BJ (cell line): ENCODE measurements around the gene CFAP53. TPM values are rescaled to one million over a fixed set of nuclear protein-coding genes. Genes with fewer than 3 reads are reported as not detected.

Experiments
- CTCF ChIA-PET: fragments of 350-600 bp; formaldehyde crosslinking; extraction: SDS; loops from one replicate; lab custom pipeline; 2021; ENCODE audit warnings: antibody characterized with exemption, inconsistent platforms; lab: Yijun Ruan, JAX
- POLR2A ChIA-PET: fragments of 300-600 bp; sonication (Branson Sonifier 250); formaldehyde crosslinking; extraction: SDS; loops from one replicate; lab custom pipeline; 2021; ENCODE audit warnings: antibody characterized with exemption; lab: Charles Lee
- DNase-seq: peaks from one replicate; pipeline ENCODE4 v3.0.0-alpha.2; 2011; ENCODE audit warnings: low read depth
- H3K27me3 ChIP-seq: 2 replicates; pipeline ENCODE4 v1.6.0; 2011; ENCODE audit warnings: low read length; ENCODE audit not compliant: control insufficient read depth, insufficient read depth
- H3K36me3 ChIP-seq: 2 replicates; pipeline ENCODE4 v1.5.1; 2011; ENCODE audit warnings: low read length; ENCODE audit not compliant: control insufficient read depth, insufficient read depth
- H3K4me3 ChIP-seq: 2 replicates; pipeline ENCODE4 v1.5.1; 2011; ENCODE audit warnings: low read depth, mild to moderate bottlenecking, control low read depth, low read length
- polyA plus RNA-seq: library from polyadenylated mRNA; depleted of rRNA; stranded (reverse); fragments of >200 nt; gene quantifications from 2 replicates; pipeline ENCODE4 v1.2.3, GENCODE V29; 2011
- TF ChIP-seq, protein P1 (sequence below): IDR thresholded peaks from 2 replicates; pipeline ENCODE4 v1.5.1; 2011; ENCODE audit warnings: low read depth, mild to moderate bottlenecking, control low read depth, inconsistent platforms, low read length, moderate library complexity; ENCODE audit not compliant: insufficient read depth

The CFAP53 gene
- polyA plus RNA-seq, 1 experiment: 0.17 TPM

DNA sequence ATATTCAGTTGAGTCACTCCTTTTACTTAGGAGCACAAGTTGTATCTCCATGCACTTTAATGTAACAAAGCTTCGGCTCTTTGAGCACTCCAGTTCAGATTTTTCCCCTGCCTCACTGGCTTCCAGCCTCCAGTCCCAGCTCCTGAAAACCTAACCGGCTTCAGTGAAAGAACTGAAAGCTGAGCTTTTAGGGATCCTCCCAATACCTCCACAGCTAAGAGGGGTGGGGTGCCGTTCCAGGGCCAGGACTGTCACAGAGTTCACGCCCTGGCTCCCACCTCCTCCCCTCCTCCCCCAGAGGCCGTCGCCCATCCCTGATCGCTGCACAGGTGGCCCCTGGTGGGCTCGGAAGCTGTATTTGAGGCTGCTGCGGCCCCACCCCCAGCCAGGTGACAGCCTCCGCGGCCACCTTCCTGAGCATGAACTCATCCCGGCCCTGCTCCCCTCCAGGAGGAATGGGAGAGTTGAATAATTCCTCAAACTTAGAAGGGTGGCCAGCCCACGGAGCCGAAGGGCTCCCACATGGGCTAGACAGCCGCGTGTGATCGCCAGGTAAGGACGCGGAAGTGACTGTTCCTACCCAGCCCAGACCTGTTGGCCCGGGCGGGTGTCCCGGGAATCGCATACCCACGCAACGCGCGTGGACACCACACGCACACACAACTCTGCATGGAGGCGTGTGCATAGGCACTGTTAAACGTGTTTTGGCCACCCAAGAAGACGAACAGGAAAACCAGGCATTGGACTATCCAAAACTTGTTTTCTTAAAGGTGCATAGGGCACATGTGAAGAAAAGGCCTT lies 73.1 kb downstream of the CFAP53 start:
- Histone ChIP-seq H3K4me3 (no peak overlapping the region), H3K36me3 (no peaks in the 10 kb centered on the region), H3K27me3 (peaks cover 22% of the 10 kb centered on the region)
- CTCF ChIA-PET: interaction anchor here (1.5 kb wide), 1 partner anchor 9 kb away, joined by 3 read pairs; no protein-coding TSS in a partner anchor
- no peak for DNase-seq
- POLR2A ChIA-PET: no interaction called here
- TF ChIP-seq, protein P1, sequence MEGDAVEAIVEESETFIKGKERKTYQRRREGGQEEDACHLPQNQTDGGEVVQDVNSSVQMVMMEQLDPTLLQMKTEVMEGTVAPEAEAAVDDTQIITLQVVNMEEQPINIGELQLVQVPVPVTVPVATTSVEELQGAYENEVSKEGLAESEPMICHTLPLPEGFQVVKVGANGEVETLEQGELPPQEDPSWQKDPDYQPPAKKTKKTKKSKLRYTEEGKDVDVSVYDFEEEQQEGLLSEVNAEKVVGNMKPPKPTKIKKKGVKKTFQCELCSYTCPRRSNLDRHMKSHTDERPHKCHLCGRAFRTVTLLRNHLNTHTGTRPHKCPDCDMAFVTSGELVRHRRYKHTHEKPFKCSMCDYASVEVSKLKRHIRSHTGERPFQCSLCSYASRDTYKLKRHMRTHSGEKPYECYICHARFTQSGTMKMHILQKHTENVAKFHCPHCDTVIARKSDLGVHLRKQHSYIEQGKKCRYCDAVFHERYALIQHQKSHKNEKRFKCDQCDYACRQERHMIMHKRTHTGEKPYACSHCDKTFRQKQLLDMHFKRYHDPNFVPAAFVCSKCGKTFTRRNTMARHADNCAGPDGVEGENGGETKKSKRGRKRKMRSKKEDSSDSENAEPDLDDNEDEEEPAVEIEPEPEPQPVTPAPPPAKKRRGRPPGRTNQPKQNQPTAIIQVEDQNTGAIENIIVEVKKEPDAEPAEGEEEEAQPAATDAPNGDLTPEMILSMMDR: no peak

DNA sequence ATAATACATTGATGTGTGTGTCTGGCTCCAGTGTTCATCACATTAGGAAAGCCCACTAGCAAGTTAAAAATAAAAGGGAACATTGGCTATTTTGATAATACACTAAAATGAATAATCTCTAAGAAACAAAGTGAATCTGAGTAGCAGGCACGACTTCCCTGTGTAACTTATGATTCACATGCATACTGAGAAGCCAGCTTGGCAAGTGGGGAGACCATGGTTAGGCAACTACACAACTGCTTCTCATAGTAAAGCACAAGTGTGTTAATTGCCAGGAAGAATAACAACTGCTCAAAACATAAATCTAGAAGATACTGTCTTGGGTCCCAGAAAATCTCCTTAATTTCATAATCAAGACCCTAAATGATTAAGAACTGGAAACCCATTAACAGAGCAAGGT lies 75.4 kb downstream of the CFAP53 start:
- H3K27me3 ChIP-seq: peaks cover 20% of the 10 kb centered on the region
- H3K36me3 ChIP-seq: no peaks in the 10 kb centered on the region
- no peak for DNase-seq
- CTCF ChIA-PET: no interaction called here
- no peak overlapping the region for H3K4me3 ChIP-seq
- TF ChIP-seq, protein P1: no peak
- POLR2A ChIA-PET: no interaction called here

DNA sequence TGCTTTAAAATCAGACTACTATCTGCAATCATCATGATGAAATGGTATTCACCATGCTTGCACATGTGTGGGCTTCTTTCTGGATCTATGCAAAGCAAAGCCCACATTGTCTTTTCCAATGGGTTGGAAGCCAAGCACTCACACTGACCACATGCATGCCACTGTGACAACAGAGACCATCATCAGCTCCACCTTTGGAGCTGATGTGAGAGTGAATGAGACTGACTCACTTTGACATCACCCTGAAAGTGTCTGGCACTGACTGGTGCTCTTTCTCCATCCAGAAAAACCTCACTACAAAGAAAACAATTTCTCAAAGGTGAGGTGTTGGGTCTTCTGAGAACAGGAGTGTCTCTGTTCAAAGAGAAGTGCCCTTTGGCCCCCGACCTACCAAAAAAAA lies 76.1 kb downstream of the CFAP53 start:
- H3K4me3 ChIP-seq: no peak overlapping the region
- CTCF ChIA-PET: no interaction called here
- DNase-seq: no peak
- POLR2A ChIA-PET: no interaction called here
- no peaks in the 10 kb centered on the region for H3K36me3 ChIP-seq
- TF ChIP-seq, protein P1: no peak
- H3K27me3 ChIP-seq: peaks cover 15% of the 10 kb centered on the region

DNA sequence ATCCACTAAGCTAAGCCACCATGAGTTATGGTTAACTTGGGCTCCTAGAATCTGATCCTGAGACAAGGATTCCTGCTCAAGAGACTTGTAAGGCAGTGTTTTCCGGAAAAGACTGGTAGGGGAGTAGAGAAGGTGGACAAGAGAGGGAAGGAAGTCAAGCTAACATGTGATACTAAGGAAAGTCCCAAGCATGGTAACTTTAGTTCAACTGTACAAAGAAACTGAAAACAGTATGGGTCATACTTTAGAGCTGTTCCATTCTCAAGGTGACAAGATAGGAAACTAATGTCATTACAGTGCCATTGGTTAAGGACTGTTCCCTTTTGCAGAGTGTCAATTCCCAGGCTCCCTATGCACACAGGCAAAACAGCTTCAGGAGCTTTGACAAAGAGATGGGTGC lies 77.1 kb downstream of the CFAP53 start:
- Histone ChIP-seq H3K4me3 (no peak overlapping the region), H3K36me3 (no peaks in the 10 kb centered on the region), H3K27me3 (peaks cover 14% of the 10 kb centered on the region)
- POLR2A ChIA-PET: no interaction called here
- TF ChIP-seq, protein P1: no peak
- CTCF ChIA-PET: interaction anchor here (1.2 kb wide), 1 partner anchor 14 kb away, joined by 3 read pairs; no protein-coding TSS in a partner anchor
- no peak for DNase-seq

DNA sequence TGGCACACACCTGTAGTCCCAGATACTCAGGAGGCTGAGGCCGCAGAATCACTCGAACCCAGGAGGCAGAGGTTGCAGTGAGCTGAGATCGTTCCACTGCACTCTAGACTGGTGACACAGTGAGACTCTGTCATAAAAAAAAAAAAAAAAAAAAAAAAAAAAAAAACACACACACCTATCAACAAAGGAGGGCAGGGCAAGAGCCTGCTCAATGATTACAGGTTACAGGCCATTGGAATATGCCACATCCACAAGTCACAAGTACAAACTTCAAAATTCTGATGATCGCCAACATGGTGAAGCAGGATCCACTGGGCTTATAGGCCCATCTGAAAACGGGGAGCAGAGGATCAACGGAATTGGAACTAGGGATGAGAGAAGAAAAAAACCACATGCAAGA lies 77.6 kb downstream of the CFAP53 start:
- Histone ChIP-seq H3K36me3 (no peaks in the 10 kb centered on the region), H3K27me3 (peaks cover 10% of the 10 kb centered on the region), H3K4me3 (no peak overlapping the region)
- DNase-seq: no peak
- ChIA-PET POLR2A (no interaction called here), CTCF (interaction anchor here (1.2 kb wide), 1 partner anchor 15 kb away, joined by 3 read pairs; no protein-coding TSS in a partner anchor)
- TF ChIP-seq, protein P1: no peak
